Lower leg skin (tissue), 4 donors: Measurements from ENCODE around the gene STK33. TPM values are rescaled to one million over a fixed set of nuclear protein-coding genes. Genes with fewer than 3 reads are reported as not detected.

ENCODE experiments used
- DNase-seq, 2 donors: peaks; one replicate each; pipeline ENCODE4 v3.0.0-alpha.2; 2019; ENCODE audit warnings: low spot score in 2 of 2
- H3K4me3 ChIP-seq: fragments of 200-600 bp; sonication (generic); 2 replicates; pipeline ENCODE4 v1.5.1; 2017; ENCODE audit warnings: mild to moderate bottlenecking, low read depth; ENCODE audit not compliant: poor library complexity, severe bottlenecking
- CTCF ChIP-seq, 3 donors: fragments of 450-650 bp; IDR thresholded peaks; one replicate each; pipeline ENCODE4 v1.5.1; 2016; ENCODE audit warnings: antibody characterized with exemption in 3 of 3, mild to moderate bottlenecking in 3 of 3, moderate library complexity in 2 of 3
- POLR2A ChIP-seq, 2 donors: fragments of 450-650 bp; IDR thresholded peaks; one replicate each; pipeline ENCODE4 v1.6.1; 2016 to 2017; ENCODE audit warnings: antibody characterized with exemption in 2 of 2, mild to moderate bottlenecking in 1 of 2, moderate library complexity in 1 of 2
- WGBS, 2 donors: methylation state at CpG; one replicate each; pipeline ENCODE4 v1.1.5; 2018; 5-methylcytosine and 5-hydroxymethylcytosine counted together
- intact Hi-C: fragments of 100-400 bp; cut with DNase I; formaldehyde crosslinking; loops from one replicate; pipeline ENCODE4 v1.15.0; 2023; ENCODE audit warnings: low total_unique reads
- total RNA-seq, 4 donors: library from RNA; depleted of rRNA; stranded (reverse); fragments of >200 nt; gene quantifications; one replicate each; pipeline ENCODE4 v1.1.0, GENCODE V29; 2016

Gene STK33
- total RNA-seq, 4 donors from 2014 or later = 0.23 to 6.5 (median 0.29) TPM; not detected in 1

GRCh38 chr11:8584511-8584910, 9.5 kb downstream of the STK33 start:
- no peak overlapping the region for H3K4me3 ChIP-seq
- DNase-seq = no peak
- intact Hi-C loops = no loop called here
- TF ChIP-seq CTCF (IDR thresholded peaks at IDR 0.05) (no peak), POLR2A (IDR thresholded peaks at IDR 0.05) (no peak)
- 67 to 71% methylated on average over 2 of the region's 2 CpGs for WGBS, 2 donors

GRCh38 chr11:8584082-8584481, 9.9 kb downstream of the STK33 start:
- H3K4me3 ChIP-seq = no peak overlapping the region
- TF ChIP-seq POLR2A (IDR thresholded peaks at IDR 0.05) = no peak
- no peak for TF ChIP-seq CTCF (IDR thresholded peaks at IDR 0.05)
- WGBS, 2 donors = 73 to 86% methylated on average over 1 of the region's 1 CpG
- DNase-seq = no peak
- intact Hi-C loops = no loop called here

GRCh38 chr11:8581300-8581699, 12.7 kb downstream of the STK33 start:
- no peak for TF ChIP-seq CTCF (IDR thresholded peaks at IDR 0.05)
- no peak for TF ChIP-seq POLR2A (IDR thresholded peaks at IDR 0.05)
- 80% methylated on average over 3 of the region's 3 CpGs for WGBS, 2 donors
- intact Hi-C loops = no loop called here
- no peak for DNase-seq
- no peak overlapping the region for H3K4me3 ChIP-seq

GRCh38 chr11:8577791-8578581, 16.0 kb downstream of the STK33 start:
- WGBS, 2 donors = 95 to 98% methylated on average over 2 of the region's 2 CpGs
- DNase-seq = no peak
- H3K4me3 ChIP-seq = no peak overlapping the region
- TF ChIP-seq POLR2A (IDR thresholded peaks at IDR 0.05) = no peak
- intact Hi-C loops = no loop called here

GRCh38 chr11:8574798-8575197, 19.2 kb downstream of the STK33 start:
- WGBS, 2 donors = 95 to 100% methylated on average over 1 of the region's 1 CpG
- no peak for TF ChIP-seq POLR2A (IDR thresholded peaks at IDR 0.05)
- TF ChIP-seq CTCF (IDR thresholded peaks at IDR 0.05) = no peak
- DNase-seq = no peak
- intact Hi-C loops = no loop called here
- H3K4me3 ChIP-seq = no peak overlapping the region

GRCh38 chr11:8573777-8574176, 20.3 kb downstream of the STK33 start:
- H3K4me3 ChIP-seq = no peak overlapping the region
- no peak for DNase-seq
- WGBS, 2 donors = 81 to 85% methylated on average over 1 of the region's 1 CpG
- intact Hi-C loops = no loop called here
- TF ChIP-seq CTCF (IDR thresholded peaks at IDR 0.05) (no peak), POLR2A (IDR thresholded peaks at IDR 0.05) (no peak)
